NCI-H2107 treated with DMSO at 0.1 percent for 48 hours (cell line): ENCODE results near the gene TMEM87A.
A peak's percentile ranks its signal among the peaks of the same experiment; 100 is the strongest.

Source experiments
- DNase-seq: peaks from one replicate; lab custom pipeline; 2025; ENCODE audit not compliant: unreplicated experiment; lab: John Stamatoyannopoulos, UW

TMEM87A gene

DNA sequence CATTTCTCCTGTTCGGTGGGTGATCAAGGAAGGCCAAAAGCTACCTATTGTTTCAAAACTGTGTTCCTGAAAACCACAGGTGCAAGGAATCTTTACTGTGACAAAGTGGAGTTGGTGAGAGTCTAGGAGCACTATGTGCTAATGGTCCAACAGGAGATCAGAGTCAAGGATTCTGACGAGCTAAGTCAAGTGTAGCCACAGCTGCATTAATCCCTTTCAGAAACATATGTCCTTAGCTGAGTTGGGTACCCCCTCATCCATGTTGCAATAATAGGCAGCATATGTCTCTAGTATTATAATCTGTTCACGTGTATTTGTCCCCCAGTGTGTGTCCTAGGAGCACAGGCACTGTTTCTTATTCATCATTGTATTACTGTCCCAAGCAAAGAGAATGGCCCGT, 66.8 kb downstream of the TMEM87A start:
- peak; percentile 23 for DNase-seq

DNA sequence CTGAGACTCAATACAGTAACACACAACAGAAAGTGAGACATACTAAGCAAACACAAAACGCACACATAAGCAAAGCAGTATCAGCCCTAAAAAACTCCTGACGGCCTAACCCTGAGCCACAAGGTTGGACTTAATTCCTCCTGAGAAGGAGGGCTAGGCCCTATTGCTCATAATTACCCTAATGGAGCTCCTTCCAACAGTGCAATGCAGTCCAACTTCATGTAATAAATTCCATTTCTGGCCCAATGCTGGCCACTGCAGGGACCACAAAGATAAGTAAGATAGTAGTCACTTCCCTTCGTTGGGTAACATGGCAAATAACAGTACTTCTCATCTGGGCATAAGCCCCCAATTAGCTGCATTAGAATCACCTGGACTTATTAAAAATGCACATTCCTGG, 69.3 kb downstream of the TMEM87A start:
- no peak for DNase-seq

DNA sequence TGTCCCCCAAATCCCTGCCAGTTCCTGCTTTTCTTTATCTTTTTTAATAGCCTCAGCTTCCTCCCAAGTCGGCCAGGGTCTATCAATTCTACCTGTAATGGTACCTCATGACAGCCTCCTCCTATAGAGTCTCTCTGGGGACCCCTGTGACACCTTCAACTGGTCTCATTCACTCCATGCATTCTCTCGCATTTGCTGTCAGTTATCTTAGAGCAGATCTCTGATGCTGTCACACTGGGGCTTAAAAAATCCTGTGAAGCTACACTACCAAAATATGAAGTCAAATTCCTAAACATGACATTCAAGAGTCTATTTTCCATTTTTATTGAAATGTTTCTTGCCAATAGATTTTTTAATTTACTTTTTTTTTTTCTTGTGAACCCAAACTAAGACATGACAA, 70.6 kb downstream of the TMEM87A start:
- no peak for DNase-seq

DNA sequence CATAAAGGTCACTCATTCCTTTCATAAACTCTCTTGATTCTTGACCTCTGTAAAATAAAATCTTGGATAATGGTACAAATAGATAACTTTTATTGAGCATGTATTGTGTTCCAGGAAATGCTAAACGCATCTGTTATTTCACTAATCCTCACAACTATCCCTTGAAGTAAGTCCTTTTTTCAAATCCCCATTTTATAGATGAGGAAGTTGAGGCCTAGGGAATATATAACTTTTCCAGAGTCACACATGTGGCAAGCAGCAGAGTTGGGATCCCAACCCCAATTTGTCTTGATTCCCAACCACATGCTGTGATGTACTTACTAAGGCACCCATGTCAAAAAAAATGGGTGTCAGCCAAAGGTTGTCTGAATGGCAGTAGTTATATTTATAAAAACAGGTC, 71.4 kb downstream of the TMEM87A start:
- no peak for DNase-seq

DNA sequence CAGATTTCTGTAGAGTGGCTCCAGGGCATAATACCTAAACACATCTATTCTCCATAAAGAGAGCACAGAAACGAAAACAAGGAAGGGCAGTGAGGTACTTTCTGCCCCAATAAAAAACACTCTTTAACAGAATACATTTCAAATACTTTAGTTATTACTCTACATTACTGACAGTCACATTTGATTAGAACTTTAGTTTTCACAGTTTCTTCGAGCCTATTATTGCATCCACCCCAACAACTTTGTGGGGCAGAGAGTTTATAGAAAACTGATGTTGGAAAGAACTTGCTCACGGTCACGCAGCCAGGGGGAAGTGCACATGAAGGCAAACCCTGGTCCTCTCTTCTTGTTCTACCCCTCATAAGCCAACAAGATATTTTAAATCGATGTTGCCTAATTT, 74.1 kb downstream of the TMEM87A start:
- no peak for DNase-seq

DNA sequence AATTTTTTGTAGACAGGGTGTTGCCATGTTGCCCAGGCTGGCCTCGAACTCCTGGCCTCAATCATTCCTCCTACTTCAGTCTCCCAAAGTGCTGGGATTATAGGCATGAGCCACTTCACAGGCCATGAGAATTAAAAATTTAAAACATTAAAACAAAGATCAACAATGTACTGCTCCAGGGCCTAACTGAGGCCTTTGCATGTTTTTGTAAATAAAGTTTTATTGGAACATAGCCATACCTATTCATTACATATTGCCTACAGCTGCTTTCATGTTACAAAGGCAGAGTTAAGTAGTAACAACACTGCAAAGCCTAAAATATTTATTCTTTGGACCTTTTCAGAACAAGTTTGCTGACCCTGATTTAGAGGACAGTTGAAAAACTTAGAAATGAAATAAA, 74.7 kb downstream of the TMEM87A start:
- DNase-seq = no peak

DNA sequence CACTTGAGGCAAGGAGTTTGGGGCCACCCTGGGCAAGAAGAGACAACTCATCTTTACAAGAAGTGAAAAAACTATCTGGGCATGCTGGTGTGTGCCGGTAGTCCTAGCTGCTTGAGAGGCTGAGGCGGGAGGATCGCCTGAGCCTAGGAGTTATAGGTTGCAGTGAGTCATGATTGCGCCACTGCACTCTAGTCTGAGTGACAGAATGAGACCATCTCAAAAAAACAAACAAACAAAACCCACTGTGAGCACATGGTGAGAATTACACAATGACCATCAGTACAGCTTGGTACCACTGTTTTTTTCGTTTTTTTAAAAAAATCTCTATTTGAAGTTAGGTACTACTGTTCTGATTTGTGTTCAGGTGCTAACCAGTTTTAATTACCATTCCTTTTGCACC, 78.7 kb downstream of the TMEM87A start:
- no peak for DNase-seq

DNA sequence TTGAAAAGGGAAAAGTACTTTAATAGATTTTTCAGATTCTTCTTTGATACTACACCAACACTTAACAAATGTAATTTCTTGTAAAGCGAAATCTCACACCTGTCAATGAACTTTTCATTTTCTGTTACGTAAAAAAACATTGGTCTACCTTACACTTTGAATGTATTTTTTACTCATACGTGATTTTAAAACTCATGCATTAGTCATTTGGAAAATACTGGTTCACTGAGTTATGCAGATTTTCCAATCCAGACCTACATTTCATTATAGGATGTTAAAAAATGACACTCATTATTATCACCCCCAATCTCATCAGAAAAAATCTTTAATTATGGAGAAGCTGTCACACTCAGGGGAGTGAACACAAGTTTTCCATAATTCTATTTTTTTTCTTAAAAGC, 79.8 kb downstream of the TMEM87A start:
- DNase-seq = no peak

DNA sequence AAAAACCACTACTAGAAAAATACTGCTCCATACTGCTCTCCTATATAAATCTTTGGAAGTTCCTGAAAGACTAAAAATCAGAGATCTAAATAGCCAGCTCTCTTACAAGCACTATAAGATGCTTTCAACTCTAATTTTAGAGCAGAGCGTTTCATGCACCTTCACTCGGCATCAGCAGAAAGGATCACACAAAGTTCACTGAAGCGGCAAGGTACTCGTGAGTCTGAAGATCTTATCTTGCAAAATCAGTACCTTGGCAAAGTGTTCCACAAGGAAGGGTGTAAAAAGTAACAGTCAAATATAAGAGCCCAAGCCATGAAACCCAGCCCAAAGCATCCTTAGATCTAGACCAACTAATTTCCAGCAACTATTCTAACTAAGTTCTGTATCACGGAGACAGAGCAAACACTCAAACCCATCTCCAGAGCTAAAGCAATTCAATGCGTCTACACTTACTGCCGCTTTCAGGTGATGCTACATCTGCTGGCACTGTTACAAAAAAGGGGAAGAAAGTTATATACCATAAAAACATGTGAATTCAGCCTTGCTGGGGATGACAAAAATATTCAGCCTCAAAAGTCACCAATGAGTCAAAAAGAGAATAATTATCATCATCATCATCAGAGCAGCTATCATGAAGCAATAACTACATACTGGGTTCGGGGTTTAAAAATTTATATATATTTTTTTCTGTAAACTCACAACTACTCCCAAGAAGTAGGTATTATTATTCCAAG, 81.5 kb downstream of the TMEM87A start:
- no peak for DNase-seq

DNA sequence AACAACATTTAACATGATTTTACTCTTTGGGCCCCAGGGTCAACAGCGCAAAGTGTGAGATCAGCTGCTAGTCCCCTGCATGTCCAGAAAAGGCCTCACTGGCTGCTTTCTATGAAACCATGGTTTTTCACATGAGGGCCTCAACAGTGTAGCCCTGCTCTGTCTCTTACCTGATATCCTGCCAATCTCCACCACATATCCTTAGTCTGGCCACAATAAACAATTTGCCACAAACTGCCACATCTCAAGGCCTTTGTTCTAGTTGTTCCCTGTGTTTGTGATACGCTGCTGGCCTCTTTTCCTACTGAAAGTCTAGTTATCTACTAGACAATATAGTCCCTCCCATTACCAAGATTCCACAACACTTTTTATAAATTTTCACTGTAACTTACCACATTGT, 82.9 kb downstream of the TMEM87A start:
- DNase-seq = no peak

DNA sequence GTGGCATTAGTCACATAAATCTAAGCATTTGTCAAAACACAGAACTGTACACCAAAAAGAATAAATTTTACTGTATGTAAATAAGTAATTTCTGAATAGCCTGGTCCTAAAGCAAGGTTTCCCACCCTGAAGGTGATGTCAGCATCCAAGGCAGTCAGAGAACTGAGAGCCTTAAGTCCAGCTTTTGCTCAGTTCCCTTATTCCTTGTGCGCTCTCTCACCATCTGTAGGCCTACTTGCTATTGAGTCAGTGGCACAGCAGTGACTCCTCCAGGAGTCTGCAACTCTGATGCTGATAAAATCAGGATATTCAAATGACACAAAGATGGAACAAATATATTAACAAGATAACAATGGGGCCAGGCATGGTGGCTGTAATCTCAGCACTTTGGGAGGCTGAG, 87.4 kb downstream of the TMEM87A start:
- no peak for DNase-seq

DNA sequence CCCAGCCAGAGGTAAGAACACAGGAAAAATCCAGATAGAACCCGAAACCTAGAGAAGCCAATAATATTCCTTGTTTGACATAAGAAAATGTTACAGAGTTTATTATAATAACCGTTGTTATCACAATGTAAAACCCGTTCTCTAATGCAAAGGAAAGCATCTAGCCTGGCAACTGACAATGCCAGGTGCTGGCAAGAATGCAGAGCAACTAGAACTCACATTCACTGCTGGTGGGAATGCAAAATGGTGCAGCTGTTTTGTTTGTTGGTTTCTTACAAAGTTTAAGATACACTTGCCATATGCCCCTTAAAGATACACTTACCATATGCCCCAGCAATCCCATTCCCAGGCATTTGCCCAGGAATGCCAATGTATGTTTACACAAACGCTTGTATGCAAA, 88.5 kb downstream of the TMEM87A start:
- no peak for DNase-seq

DNA sequence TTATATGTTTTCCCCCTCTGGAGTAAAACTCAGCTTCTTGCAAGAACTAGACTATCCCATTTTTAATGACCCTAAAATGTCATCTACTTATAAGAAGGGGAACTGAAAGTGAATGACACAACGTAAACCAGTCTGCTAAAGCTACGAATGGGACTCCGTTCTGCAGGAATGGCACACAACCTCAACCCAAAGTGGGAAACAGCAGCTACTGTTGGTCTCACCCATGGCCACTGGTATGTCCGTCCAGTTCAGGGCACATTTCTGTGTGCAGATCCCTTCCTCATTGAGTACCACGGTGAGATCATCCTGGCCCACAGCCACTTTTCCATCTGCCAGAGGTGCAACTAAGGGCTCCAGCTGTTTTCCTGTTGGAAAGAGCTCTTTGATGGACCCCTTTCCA, 88.9 kb downstream of the TMEM87A start:
- no peak for DNase-seq

DNA sequence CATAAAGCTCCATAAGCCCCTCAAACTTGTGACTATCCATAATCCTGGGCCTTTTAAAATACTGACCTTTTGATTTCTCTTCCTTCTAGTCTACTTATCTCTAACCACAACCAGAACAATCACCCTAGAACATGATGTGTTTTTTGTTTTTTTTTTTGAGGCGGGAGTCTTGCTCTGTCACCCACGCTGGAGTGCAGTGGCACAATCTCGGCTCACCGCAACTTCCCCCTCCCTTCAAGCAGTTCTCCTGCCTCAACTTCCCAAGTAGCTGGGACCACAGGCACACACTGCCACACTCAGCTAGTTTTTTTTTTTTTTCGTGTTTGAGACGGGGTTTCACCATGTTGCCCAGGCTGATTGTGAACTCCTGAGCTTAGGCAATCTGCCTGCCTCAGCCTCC, 90.3 kb downstream of the TMEM87A start:
- DNase-seq = no peak

DNA sequence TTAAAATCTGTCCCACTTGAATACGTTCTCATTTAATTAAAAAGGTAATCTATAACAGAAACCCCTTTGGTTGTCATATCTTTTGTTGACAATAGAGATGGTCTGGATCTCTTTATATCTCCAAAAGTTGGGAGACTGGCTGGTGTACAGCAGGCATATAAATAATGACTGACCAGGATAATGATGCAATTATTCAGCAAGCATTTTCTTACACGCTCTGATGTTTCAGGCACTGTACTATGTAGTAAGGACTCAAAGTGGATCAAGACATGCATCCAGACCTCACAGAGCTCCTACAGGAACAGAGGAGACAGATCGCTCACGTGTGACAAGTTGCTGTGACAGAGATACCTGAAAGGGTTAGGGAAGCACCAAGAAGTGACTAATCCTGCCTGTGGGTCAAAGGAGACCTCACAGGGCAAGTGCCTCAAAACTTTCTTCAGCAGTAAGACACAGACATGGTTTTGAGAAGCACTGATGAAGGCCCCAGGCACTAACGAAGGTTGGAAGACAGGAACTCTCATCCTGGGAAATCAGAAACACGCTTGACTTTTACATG, 90.8 kb downstream of the TMEM87A start:
- DNase-seq = no peak

DNA sequence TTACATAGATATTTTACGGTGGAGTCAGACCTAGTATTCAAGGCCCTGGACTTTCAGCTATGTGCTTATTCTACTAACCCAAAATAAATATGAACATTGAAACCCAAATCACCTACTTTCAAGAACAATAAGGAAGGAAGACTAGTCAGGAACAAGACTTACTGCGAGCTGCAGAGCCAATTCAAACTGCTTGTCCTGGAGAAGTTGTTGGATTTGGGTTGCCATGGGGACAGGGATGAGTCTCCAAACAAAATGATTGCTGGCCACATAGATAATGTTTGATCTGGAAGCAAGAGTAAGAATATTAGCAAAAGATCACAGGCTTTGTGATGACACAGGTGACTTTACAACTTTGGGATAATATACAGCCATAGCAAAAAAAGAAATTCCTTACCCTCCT, 95.2 kb downstream of the TMEM87A start:
- no peak for DNase-seq

DNA sequence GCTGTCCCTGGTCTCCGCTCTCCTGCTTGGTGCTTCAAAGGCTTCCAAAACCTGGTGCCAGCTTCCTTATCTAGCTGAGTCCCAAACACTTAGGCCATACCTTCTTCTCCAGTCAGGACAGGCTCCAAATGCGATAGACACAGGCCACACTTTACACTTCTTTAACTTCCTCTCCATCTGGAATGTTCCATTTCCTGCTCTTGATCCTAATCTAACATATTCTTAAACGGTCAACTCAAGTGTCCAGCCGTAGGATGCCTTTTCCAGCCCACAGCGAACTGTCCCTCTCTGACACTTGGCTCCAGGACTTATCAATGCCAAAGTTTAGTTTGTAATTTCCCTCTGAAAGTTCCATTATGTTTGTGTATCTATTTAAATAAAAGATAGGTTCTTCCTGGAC, 97.6 kb downstream of the TMEM87A start:
- no peak for DNase-seq

DNA sequence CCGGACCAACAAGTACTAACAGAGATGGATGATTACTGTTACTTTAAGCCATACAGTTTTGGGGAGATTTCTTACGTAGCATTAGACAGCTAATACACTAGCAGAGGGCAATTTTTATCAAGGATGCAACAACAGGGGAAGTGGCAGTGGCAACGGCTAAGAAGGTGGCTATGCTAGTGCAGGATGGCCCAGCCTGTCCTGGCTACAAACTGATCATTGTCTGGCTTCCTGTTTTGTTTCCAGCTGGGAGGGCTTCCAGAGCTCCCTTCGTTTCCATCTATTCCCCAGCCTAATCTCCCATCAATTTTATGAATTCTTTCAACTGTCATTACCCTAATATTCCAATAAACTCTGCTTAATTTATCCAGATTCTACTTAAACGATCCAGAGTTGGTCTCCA, 100.8 kb downstream of the TMEM87A start:
- DNase-seq = no peak

DNA sequence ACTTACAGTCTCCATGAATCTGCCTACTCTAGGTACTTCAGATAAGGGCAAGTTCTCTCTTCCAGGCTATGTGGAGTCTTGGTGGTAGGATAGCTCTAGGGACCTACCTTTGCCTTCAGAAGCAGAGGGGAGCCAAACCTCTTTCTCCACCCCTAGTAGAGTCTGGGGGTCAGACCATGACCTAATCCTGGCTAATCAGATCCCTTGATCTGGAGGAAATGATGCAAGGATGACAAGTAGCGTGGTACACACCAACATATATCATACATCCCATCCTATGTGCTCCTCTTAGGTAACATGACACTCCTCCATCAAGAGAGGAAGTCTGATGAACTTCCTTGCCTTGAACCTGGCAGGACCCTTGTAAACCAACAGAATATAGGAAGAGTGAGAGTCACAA, 101.4 kb downstream of the TMEM87A start:
- no peak for DNase-seq

DNA sequence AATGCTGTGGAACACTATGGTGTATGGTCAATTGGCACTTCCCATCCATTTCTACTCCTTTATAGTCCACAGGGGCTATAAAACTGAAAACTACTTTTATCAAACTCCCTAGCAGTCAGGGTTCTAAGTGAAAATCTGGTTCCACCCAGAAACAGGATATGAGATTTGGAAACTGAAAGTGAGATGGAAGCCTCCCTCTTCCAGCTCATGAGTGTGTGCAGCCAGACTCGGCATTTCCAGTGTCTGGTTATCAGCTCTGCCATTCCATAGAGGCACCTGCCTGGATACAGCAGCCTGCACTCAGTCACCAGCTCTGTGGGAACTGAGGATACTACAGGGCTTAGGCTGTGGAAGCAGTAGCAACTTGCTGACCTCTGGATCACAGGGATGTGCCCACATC, 102.1 kb downstream of the TMEM87A start:
- DNase-seq = no peak

DNA sequence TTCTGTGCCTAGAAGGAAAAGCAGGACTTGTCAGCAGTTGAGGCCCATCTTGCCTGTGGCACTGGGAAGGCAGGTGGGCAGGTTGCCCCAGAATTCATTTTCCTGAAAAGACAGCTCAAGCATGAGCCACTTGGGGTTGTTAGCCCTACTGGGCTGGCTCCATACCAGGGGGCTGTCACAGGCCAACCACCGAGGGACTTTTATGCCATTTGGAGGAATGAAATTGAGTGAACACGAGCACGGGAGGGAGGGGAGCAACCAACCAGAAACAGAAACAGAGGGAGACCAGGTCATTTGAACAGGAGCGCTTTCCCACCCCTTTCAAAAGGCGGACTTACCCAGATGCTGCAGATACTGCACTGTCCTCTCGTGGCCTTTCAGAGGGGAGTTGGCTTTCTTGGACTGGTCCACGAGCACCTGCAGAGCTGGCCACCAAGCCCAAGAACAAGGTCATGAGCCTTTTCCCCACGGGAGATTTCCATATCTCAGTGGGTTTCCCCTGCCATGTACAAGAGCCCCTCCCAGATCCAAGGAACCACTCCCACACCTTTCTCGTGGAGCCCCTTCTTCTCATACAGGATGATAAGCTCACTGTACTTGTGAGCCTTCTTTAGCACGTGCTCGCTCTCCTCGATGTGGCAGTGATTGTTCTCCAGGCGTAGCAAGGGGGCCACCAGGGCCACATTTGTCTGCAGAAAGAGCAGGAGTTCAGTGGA, 106.8 kb downstream of the TMEM87A start:
- DNase-seq = no peak

DNA sequence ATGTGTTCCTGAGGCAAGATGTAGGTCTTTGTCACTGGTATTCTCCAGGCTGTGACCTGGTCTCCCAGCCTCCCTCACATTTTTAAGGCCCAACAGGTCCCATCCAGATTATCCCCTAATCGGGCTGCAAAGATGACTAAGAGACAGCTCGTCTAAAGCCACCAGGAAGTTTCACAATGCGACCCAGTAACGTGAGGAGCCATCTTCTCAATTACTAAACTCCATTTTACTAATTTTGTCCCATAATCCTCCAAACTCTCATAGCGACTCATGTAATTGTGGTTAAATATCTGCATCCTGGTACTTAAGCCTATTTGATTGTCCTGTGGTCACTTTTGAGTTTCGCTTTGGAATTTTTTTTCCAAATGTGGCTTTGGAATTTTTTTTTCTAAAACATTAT, 108.1 kb downstream of the TMEM87A start:
- no peak for DNase-seq
